Upper lobe of left lung (tissue), 4 donors: ENCODE results near the gene DPP10.

Source experiments
- EP300 ChIP-seq, 4 donors: sonication (generic); formaldehyde crosslinking; IDR thresholded peaks; one replicate each; pipeline ENCODE4 v1.5.1; 2017; ENCODE audit warnings: antibody characterized with exemption in 4 of 4, control low read depth in 2 of 4
- POLR2A ChIP-seq, 4 donors: fragments of 450-650 bp; IDR thresholded peaks; one replicate each; pipeline ENCODE4 v1.5.1; 2016 to 2017; ENCODE audit warnings: antibody characterized with exemption in 4 of 4, mild to moderate bottlenecking in 2 of 4
- POLR2AphosphoS5 ChIP-seq, 2 donors: sonication (generic); formaldehyde crosslinking; IDR thresholded peaks; one replicate each; pipeline ENCODE4 v1.5.1; 2017; ENCODE audit warnings: antibody characterized with exemption in 2 of 2

GRCh38 chr2:115294999-115295398 lies 852.6 kb downstream of the DPP10 start:
- TF ChIP-seq EP300 (IDR thresholded peaks at IDR 0.05) (no peak), POLR2AphosphoS5 (IDR thresholded peaks at IDR 0.05) (no peak), POLR2A (IDR thresholded peaks at IDR 0.05) (no peak)
